ENCODE measurements around the gene USP28.

Gene USP28

DNA sequence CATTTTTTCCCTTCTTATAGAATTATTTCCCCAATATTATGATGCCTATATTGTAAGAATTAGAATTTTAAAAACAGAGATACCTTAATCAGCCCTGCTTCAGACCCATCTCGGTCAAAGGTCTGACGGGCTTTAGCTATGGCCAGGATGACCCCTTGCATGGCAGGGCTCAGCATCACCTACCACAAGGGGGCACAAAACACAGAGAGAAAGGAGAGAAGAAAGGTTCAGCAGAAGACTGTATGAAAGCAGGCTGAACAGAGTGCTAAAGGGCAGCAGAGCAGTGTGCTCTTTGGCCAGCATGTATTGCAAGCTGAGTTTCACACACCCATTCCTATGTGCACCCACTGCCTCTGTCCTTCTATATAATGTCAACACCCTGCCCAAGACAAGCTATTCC lies 69.0 kb downstream of the USP28 start:
- Histone ChIP-seq H3K9me3 (ENCODE audit: insufficient read depth, low read depth, low read length) (no peaks in the 10 kb centered on the region), H3K9ac (ENCODE audit: low read depth, low read length, poor library complexity, severe bottlenecking) (no peak overlapping the region), H3K4me2 (ENCODE audit: low read depth, low read length, poor library complexity, severe bottlenecking) (no peak overlapping the region), H3K27me3 (ENCODE audit: insufficient read depth, low read length, poor library complexity, severe bottlenecking) (no peaks in the 10 kb centered on the region), H3K4me1 (ENCODE audit: insufficient read depth, low read length, poor library complexity, severe bottlenecking) (peaks cover 11% of the 10 kb centered on the region), H3K4me3 (ENCODE audit: low read length, poor library complexity, severe bottlenecking) (no peak overlapping the region), H3K79me2 (ENCODE audit: insufficient read depth, low read length) (no peaks in the 10 kb centered on the region), H3K9me2 (replicated peaks; ENCODE audit: low read depth, low read length) (no peaks in the 10 kb centered on the region), H2AFZ (ENCODE audit: low read length) (no peak overlapping the region), H3K36me3 (ENCODE audit: insufficient read depth, low read length) (peaks cover 65% of the 10 kb centered on the region), H3F3A (ENCODE audit: low read depth) (no peaks in the 10 kb centered on the region), H4K20me1 (ENCODE audit: insufficient read depth, low read length, poor library complexity, severe bottlenecking) (no peaks in the 10 kb centered on the region)
- no peak for TF ChIP-seq EZH2phosphoT487 (IDR thresholded peaks at IDR 0.05; ENCODE audit: borderline replicate concordance)
- TF ChIP-seq, protein P1, sequence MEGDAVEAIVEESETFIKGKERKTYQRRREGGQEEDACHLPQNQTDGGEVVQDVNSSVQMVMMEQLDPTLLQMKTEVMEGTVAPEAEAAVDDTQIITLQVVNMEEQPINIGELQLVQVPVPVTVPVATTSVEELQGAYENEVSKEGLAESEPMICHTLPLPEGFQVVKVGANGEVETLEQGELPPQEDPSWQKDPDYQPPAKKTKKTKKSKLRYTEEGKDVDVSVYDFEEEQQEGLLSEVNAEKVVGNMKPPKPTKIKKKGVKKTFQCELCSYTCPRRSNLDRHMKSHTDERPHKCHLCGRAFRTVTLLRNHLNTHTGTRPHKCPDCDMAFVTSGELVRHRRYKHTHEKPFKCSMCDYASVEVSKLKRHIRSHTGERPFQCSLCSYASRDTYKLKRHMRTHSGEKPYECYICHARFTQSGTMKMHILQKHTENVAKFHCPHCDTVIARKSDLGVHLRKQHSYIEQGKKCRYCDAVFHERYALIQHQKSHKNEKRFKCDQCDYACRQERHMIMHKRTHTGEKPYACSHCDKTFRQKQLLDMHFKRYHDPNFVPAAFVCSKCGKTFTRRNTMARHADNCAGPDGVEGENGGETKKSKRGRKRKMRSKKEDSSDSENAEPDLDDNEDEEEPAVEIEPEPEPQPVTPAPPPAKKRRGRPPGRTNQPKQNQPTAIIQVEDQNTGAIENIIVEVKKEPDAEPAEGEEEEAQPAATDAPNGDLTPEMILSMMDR (conservative IDR thresholded peaks at IDR 0.05; ENCODE audit: low read length): peak; percentile 75

- TF ChIP-seq, protein P1 (conservative IDR thresholded peaks at IDR 0.05; ENCODE audit: low read length): no peak
- no peak for TF ChIP-seq EZH2phosphoT487 (IDR thresholded peaks at IDR 0.05; ENCODE audit: borderline replicate concordance)
These were observed 69.7 kb downstream of the USP28 start for GRCh38 chr11:113805640-113806039.

DNA sequence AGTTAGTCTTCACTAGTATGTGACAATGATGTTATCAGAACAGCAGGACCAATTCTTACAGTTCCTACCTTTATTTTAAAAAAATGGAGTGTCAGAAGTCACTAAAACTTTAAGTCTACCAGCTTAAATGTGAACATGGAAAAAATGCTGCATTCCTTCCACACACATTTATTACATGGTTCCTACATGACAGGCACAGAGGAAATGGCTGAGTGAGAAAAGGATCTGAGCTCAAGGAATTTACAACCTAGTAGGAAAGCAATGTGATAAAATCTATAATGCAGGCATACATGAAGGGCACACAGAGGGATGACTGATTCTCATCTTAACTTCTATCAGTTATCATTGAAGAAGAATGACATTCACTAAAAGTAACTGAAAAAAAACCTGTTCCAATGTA lies 72.8 kb downstream of the USP28 start:
- Histone ChIP-seq H2AFZ (ENCODE audit: low read length) (no peak overlapping the region), H3K9me2 (replicated peaks; ENCODE audit: low read depth, low read length) (no peaks in the 10 kb centered on the region), H3K4me3 (ENCODE audit: low read length, poor library complexity, severe bottlenecking) (no peak overlapping the region), H3K9ac (ENCODE audit: low read depth, low read length, poor library complexity, severe bottlenecking) (no peak overlapping the region), H3K36me3 (ENCODE audit: insufficient read depth, low read length) (peaks cover 69% of the 10 kb centered on the region; the same call in 1 of the 2 replicates), H4K20me1 (ENCODE audit: insufficient read depth, low read length, poor library complexity, severe bottlenecking) (no peaks in the 10 kb centered on the region), H3K4me1 (ENCODE audit: insufficient read depth, low read length, poor library complexity, severe bottlenecking) (peaks cover 11% of the 10 kb centered on the region), H3K4me2 (ENCODE audit: low read depth, low read length, poor library complexity, severe bottlenecking) (no peak overlapping the region), H3K27me3 (ENCODE audit: insufficient read depth, low read length, poor library complexity, severe bottlenecking) (no peaks in the 10 kb centered on the region), H3K9me3 (ENCODE audit: insufficient read depth, low read depth, low read length) (no peaks in the 10 kb centered on the region), H3K79me2 (ENCODE audit: insufficient read depth, low read length) (no peaks in the 10 kb centered on the region), H3F3A (ENCODE audit: low read depth) (no peaks in the 10 kb centered on the region)
- TF ChIP-seq, protein P1 (conservative IDR thresholded peaks at IDR 0.05; ENCODE audit: low read length): no peak
- TF ChIP-seq EZH2phosphoT487 (IDR thresholded peaks at IDR 0.05; ENCODE audit: borderline replicate concordance): no peak

More at GRCh38 chr11:113805640-113806039, 69.7 kb downstream of the USP28 start:
- Histone ChIP-seq H2AFZ (ENCODE audit: low read length) (no peak overlapping the region), H3F3A (ENCODE audit: low read depth) (no peaks in the 10 kb centered on the region), H3K9ac (ENCODE audit: low read depth, low read length, poor library complexity, severe bottlenecking) (peak overlapping the region; percentile 41), H3K4me1 (ENCODE audit: insufficient read depth, low read length, poor library complexity, severe bottlenecking) (peaks cover 11% of the 10 kb centered on the region), H3K9me3 (ENCODE audit: insufficient read depth, low read depth, low read length) (no peaks in the 10 kb centered on the region), H3K9me2 (replicated peaks; ENCODE audit: low read depth, low read length) (no peaks in the 10 kb centered on the region), H3K4me3 (ENCODE audit: low read length, poor library complexity, severe bottlenecking) (no peak overlapping the region), H4K20me1 (ENCODE audit: insufficient read depth, low read length, poor library complexity, severe bottlenecking) (no peaks in the 10 kb centered on the region), H3K36me3 (ENCODE audit: insufficient read depth, low read length) (peaks cover 66% of the 10 kb centered on the region), H3K27me3 (ENCODE audit: insufficient read depth, low read length, poor library complexity, severe bottlenecking) (no peaks in the 10 kb centered on the region), H3K4me2 (ENCODE audit: low read depth, low read length, poor library complexity, severe bottlenecking) (peak overlapping the region; percentile 43), H3K79me2 (ENCODE audit: insufficient read depth, low read length) (no peaks in the 10 kb centered on the region)

All from Loucy (cell line).